ENCODE measurements around the gene ZDHHC18.

- TF ChIP-seq POLR2AphosphoS5 (IDR thresholded peaks at IDR 0.05) (no peak), CTCF (IDR thresholded peaks at IDR 0.05) (no peak), POLR2A (IDR thresholded peaks at IDR 0.05) (no peak), EP300 (IDR thresholded peaks at IDR 0.05) (no peak)
Measured at GRCh38 chr1:26782521-26783212, 43.8 kb upstream of the ZDHHC18 start.
